ENCODE data around the gene COASY.

The COASY gene

DNA sequence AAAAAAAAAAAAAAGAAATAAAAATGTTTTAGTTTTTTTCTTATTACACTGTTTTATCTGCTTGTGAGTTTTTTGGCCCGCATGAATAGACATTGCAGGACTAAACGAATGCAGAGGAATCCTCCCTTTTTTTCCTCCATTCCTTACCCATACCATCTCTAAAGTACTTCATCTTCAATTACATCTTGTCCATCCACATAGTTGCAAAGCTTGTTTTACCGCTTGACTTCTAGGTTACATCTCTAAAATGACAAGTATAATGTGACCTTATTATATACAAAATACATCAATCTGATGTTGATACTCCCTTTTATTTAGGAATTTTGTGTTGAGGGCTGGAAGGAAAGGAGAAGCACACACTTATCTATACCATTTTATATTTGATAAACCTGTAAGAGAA lies 34.4 kb downstream of the COASY start:
- Mint-ChIP-seq H3K27me3 (ENCODE audit: low read depth) (no peaks in the 10 kb centered on the region), H3K4me1 (no peaks in the 10 kb centered on the region), H3K27ac (no peak overlapping the region), H3K4me3 (no peak overlapping the region), H3K9me3 (no peaks in the 10 kb centered on the region), H3K36me3 (ENCODE audit: low read depth) (peaks cover 13% of the 10 kb centered on the region)
- TF ChIP-seq, protein P1, sequence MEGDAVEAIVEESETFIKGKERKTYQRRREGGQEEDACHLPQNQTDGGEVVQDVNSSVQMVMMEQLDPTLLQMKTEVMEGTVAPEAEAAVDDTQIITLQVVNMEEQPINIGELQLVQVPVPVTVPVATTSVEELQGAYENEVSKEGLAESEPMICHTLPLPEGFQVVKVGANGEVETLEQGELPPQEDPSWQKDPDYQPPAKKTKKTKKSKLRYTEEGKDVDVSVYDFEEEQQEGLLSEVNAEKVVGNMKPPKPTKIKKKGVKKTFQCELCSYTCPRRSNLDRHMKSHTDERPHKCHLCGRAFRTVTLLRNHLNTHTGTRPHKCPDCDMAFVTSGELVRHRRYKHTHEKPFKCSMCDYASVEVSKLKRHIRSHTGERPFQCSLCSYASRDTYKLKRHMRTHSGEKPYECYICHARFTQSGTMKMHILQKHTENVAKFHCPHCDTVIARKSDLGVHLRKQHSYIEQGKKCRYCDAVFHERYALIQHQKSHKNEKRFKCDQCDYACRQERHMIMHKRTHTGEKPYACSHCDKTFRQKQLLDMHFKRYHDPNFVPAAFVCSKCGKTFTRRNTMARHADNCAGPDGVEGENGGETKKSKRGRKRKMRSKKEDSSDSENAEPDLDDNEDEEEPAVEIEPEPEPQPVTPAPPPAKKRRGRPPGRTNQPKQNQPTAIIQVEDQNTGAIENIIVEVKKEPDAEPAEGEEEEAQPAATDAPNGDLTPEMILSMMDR (IDR thresholded peaks at IDR 0.05; ENCODE audit: unreplicated experiment in 3 of 3) = no peak

- H3K9me3 Mint-ChIP-seq = no peaks in the 10 kb centered on the region
- no peak overlapping the region for H3K27ac Mint-ChIP-seq
- no peaks in the 10 kb centered on the region for H3K27me3 Mint-ChIP-seq (ENCODE audit: low read depth)
- peaks cover 5% of the 10 kb centered on the region for H3K4me1 Mint-ChIP-seq
- TF ChIP-seq, protein P1 (IDR thresholded peaks at IDR 0.05; ENCODE audit: unreplicated experiment in 3 of 3) = no peak
- peaks cover 10% of the 10 kb centered on the region for H3K36me3 Mint-ChIP-seq (ENCODE audit: low read depth)
- no peak overlapping the region for H3K4me3 Mint-ChIP-seq
Measured at GRCh38 chr17:42598905-42599304, 37.0 kb downstream of the COASY start.

- H3K4me1 Mint-ChIP-seq = peaks cover 20% of the 10 kb centered on the region
- peak overlapping the region in 1 of 3 experiments; percentile 28 for H3K4me3 Mint-ChIP-seq
- H3K27ac Mint-ChIP-seq = no peak overlapping the region
- TF ChIP-seq, protein P1 (IDR thresholded peaks at IDR 0.05; ENCODE audit: unreplicated experiment in 3 of 3) = no peak
- no peaks in the 10 kb centered on the region for H3K9me3 Mint-ChIP-seq
- peaks cover 17% of the 10 kb centered on the region for H3K36me3 Mint-ChIP-seq (ENCODE audit: low read depth)
- no peaks in the 10 kb centered on the region for H3K27me3 Mint-ChIP-seq (ENCODE audit: low read depth)
Measured at GRCh38 chr17:42603318-42603717, 41.4 kb downstream of the COASY start.

DNA sequence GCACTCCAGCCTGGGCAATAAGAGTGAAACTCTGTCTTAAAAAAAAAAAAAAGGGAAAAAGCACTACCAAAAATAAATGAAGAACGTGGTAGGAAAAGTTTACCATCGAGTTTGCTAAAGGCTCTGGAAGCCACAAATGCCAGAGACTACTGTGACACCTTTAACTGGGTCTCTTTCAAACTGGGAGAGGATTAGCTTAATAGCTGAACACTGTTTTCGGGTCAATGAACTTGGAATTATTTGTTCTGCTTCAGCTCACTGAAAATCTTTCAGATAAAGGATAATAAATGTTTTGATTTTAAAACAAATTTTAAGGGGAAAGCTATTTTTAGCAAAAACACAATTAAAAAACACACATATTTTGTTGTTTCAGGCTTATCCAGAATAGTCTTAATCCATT lies 45.8 kb downstream of the COASY start:
- peak overlapping the region; percentile 99 to 100 (median 100) for H3K4me3 Mint-ChIP-seq
- peak overlapping the region; percentile 74 to 99 (median 88) for H3K27ac Mint-ChIP-seq
- no peaks in the 10 kb centered on the region for H3K9me3 Mint-ChIP-seq
- H3K4me1 Mint-ChIP-seq = peaks cover 24% of the 10 kb centered on the region
- no peaks in the 10 kb centered on the region for H3K27me3 Mint-ChIP-seq (ENCODE audit: low read depth)
- TF ChIP-seq, protein P1 (IDR thresholded peaks at IDR 0.05; ENCODE audit: unreplicated experiment in 3 of 3) = no peak
- H3K36me3 Mint-ChIP-seq (ENCODE audit: low read depth) = peaks cover 24% of the 10 kb centered on the region

DNA sequence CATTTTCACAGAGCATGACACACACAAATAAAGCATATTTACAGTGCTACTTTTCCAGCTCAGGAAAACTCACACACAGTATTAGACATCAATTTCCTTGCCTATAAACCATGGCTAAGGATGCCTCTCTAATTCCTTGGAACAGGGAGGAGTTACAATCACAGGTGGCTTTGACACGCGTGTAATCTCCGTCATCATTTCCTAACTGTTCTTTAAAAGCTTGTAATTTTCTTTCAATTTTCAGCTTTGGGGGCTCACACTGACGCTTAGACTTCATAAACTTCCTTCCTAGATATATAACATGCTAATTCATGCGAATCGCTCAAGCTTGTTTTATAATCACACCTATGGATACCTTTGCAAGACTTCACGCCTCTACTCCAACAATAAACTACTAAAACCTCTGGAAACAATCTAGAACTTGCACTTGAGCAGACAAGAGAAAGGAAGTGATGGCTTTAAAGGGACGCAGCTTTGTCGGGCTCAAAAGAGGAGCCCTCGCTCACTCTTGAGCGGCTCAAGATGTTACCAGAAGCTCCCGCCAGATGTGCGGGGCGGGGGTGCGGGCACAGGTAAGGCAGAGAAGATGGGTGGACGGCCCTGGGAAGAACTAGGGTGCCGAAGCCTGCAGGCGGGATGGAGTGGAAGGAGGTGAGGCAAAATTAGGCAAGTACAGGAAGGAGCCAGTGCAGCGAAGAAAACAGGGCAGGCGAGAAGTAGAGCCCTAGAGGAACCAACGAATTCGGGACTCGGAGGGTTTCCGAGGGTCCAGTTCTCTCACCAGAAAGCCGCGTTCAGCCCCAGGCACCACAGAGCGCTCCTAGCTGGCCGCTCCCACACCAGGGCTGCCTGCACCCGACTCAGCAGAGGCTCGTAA lies 46.6 kb downstream of the COASY start:
- Mint-ChIP-seq H3K36me3 (ENCODE audit: low read depth) (peaks cover 23% of the 10 kb centered on the region), H3K4me3 (peak overlapping the region; percentile 99 to 100 (median 100)), H3K9me3 (no peaks in the 10 kb centered on the region), H3K4me1 (peaks cover 19% of the 10 kb centered on the region), H3K27me3 (ENCODE audit: low read depth) (no peaks in the 10 kb centered on the region), H3K27ac (peak overlapping the region; percentile 74 to 99 (median 88))
- TF ChIP-seq, protein P1 (IDR thresholded peaks at IDR 0.05; ENCODE audit: unreplicated experiment in 3 of 3) = no peak
